K562 (cell line): Measurements from ENCODE around the gene KAZN. TPM values are rescaled to one million over a fixed set of nuclear protein-coding genes. Genes with fewer than 3 reads are reported as not detected.

Experiments
- CC2D1A ChIP-seq: fragments of 450-650 bp; IDR thresholded peaks from 2 replicates; pipeline ENCODE4 v1.6.1; 2017; ENCODE audit warnings: mild to moderate bottlenecking
- L3MBTL2 ChIP-seq: fragments of 450-650 bp; IDR thresholded peaks from 2 replicates; pipeline ENCODE4 v1.6.1; 2016; ENCODE audit warnings: mild to moderate bottlenecking, moderate library complexity
- MBD2 ChIP-seq: sonication (generic); IDR thresholded peaks from 2 replicates; pipeline ENCODE4 v1.6.1; 2016; ENCODE audit warnings: low read depth, borderline replicate concordance
- MECOM ChIP-seq: fragments of 250-450 bp; sonication (Bioruptor Pico); IDR thresholded peaks from 2 replicates; pipeline ENCODE4 v1.8.0; 2022; ENCODE audit warnings: inconsistent platforms
- MYC ChIP-seq, 2 experiments: fragments of 250-450 bp in 1 of 2; sonication (Bioruptor Pico) in 1 of 2; IDR thresholded peaks; 2 replicates each; pipeline versions ENCODE4 v1.5.1 to v1.6.1; 2012 to 2021; ENCODE audit warnings: low read depth in 2 of 2, borderline replicate concordance in 1 of 2, improper control_type of control experiment in 1 of 2, low read length in 1 of 2, mild to moderate bottlenecking in 1 of 2, moderate library complexity in 1 of 2
- PCBP1 ChIP-seq: fragments of 200-400 bp; formaldehyde crosslinking; IDR thresholded peaks from 2 replicates; pipeline ENCODE4 v1.6.1; 2018; ENCODE audit warnings: mild to moderate bottlenecking, low read depth, low read length; ENCODE audit not compliant: poor library complexity, severe bottlenecking
- RAD51 ChIP-seq: fragments of 450-650 bp; IDR thresholded peaks from 2 replicates; pipeline ENCODE4 v1.7.1; 2016; ENCODE audit warnings: low read depth, mild to moderate bottlenecking, borderline replicate concordance
- TCF3 ChIP-seq: sonication (generic); formaldehyde crosslinking; IDR thresholded peaks from 2 replicates; pipeline ENCODE4 v1.4.0; 2020; ENCODE audit warnings: mild to moderate bottlenecking, missing genetic modification reagents
- VEZF1 ChIP-seq: fragments of 200-800 bp; sonication (Bioruptor generic); IDR thresholded peaks from 2 replicates; pipeline ENCODE4 v1.6.1; 2017; ENCODE audit warnings: missing genetic modification characterization, missing compliant biosample characterization
- ZFX ChIP-seq: sonication (generic); formaldehyde crosslinking; IDR thresholded peaks from 2 replicates; pipeline ENCODE4 v1.8.0; 2022; ENCODE audit warnings: mild to moderate bottlenecking, missing genetic modification reagents, moderate library complexity
- polyA plus RNA-seq, 8 experiments: library from polyadenylated mRNA; depleted of rRNA in 4 of 8; stranded (reverse) in 5 of 8; unstranded in 3 of 8; fragments of >200 nt; fragmentation: Nextera tagmentation in 2 of 8; fragmentation: Illumina TruSeq in 1 of 8; extraction: Ambion mirVana in 2 of 8; extraction: Trizol in 1 of 8; gene quantifications; 2 replicates each; pipeline versions ENCODE4 v1.2.1 to v1.2.3, GENCODE V29; 2011 to 2014; ENCODE audit warnings: inconsistent platforms in 1 of 8, missing spikeins in 1 of 8
- total RNA-seq, 7 experiments: library from RNA; depleted of rRNA in 6 of 7; stranded (reverse); fragments of >200 nt in 6 of 7; fragmentation: Illumina TruSeq in 2 of 7; extraction: Trizol in 2 of 7; gene quantifications; 2 replicates each; pipeline versions ENCODE4 v1.2.1 to v1.2.3, GENCODE V29; 2011 to 2021; ENCODE audit warnings: low replicate concordance in 1 of 7
- TF ChIP-seq, protein P1 (sequence below): fragments of 450-650 bp; IDR thresholded peaks from 2 replicates; pipeline ENCODE4 v1.6.1; 2017; ENCODE audit warnings: antibody characterized with exemption, mild to moderate bottlenecking

Gene KAZN
- total and polyA plus RNA-seq, 9 of the 15 experiments (the other 6 are each of a cell fraction or from before 2014, with no cell fraction given) = 2.1 to 21.6 (median 5.4) TPM

GRCh38 chr1:15007842-15008241, 409.4 kb downstream of the KAZN start (continued):
- TF ChIP-seq, protein P1, sequence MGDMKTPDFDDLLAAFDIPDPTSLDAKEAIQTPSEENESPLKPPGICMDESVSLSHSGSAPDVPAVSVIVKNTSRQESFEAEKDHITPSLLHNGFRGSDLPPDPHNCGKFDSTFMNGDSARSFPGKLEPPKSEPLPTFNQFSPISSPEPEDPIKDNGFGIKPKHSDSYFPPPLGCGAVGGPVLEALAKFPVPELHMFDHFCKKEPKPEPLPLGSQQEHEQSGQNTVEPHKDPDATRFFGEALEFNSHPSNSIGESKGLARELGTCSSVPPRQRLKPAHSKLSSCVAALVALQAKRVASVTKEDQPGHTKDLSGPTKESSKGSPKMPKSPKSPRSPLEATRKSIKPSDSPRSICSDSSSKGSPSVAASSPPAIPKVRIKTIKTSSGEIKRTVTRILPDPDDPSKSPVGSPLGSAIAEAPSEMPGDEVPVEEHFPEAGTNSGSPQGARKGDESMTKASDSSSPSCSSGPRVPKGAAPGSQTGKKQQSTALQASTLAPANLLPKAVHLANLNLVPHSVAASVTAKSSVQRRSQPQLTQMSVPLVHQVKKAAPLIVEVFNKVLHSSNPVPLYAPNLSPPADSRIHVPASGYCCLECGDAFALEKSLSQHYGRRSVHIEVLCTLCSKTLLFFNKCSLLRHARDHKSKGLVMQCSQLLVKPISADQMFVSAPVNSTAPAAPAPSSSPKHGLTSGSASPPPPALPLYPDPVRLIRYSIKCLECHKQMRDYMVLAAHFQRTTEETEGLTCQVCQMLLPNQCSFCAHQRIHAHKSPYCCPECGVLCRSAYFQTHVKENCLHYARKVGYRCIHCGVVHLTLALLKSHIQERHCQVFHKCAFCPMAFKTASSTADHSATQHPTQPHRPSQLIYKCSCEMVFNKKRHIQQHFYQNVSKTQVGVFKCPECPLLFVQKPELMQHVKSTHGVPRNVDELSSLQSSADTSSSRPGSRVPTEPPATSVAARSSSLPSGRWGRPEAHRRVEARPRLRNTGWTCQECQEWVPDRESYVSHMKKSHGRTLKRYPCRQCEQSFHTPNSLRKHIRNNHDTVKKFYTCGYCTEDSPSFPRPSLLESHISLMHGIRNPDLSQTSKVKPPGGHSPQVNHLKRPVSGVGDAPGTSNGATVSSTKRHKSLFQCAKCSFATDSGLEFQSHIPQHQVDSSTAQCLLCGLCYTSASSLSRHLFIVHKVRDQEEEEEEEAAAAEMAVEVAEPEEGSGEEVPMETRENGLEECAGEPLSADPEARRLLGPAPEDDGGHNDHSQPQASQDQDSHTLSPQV = peak; percentile 53; the same call in 1 of the 2 replicates
- TF ChIP-seq VEZF1 (CRISPR knock-in tag) (peak; percentile 34; the same call in 1 of the 2 replicates), MECOM (CRISPR knock-in tag) (no peak), ZFX (peak; percentile 61), RAD51 (no peak), PCBP1 (no peak), CC2D1A (no peak), L3MBTL2 (peak; percentile 72; the same call in 1 of the 2 replicates), TCF3 (CRISPR knock-in tag) (peak; percentile 39), MYC (IDR thresholded peaks at IDR 0.05; ENCODE audit: low read depth, low read length) (0 out of 2 replicates have a peak, but pooled peaks have one; percentile 34), MYC (CRISPR knock-in tag; IDR thresholded peaks at IDR 0.05; ENCODE audit: borderline replicate concordance, low read depth) (no peak), MBD2 (no peak)
